Ascending aorta (tissue), 2 donors: Measurements from ENCODE around the gene GPS1. TPM values are rescaled to one million over a fixed set of nuclear protein-coding genes. Genes with fewer than 3 reads are reported as not detected.

ENCODE experiments used
- DNase-seq, 2 donors: peaks; one replicate each; pipeline ENCODE4 v3.0.0-alpha.2; 2019; ENCODE audit warnings: low spot score in 2 of 2
- H3K27ac ChIP-seq, 2 donors: fragments of 200-600 bp; sonication (generic); one replicate each; pipeline ENCODE4 v1.5.1; 2016 to 2017; ENCODE audit warnings: mild to moderate bottlenecking in 1 of 2
- H3K27me3 ChIP-seq: fragments of 200-600 bp; sonication (generic); one replicate; pipeline ENCODE4 v1.5.1; 2017
- H3K36me3 ChIP-seq, 2 donors: fragments of 200-600 bp; sonication (generic); one replicate each; pipeline ENCODE4 v1.5.1; 2016
- H3K4me1 ChIP-seq, 2 donors: fragments of 200-600 bp; sonication (generic); one replicate each; pipeline ENCODE4 v1.5.1; 2016 to 2017; ENCODE audit warnings: mild to moderate bottlenecking in 1 of 2
- H3K4me3 ChIP-seq, 2 donors: fragments of 200-600 bp; sonication (generic); one replicate each; pipeline ENCODE4 v1.5.1; 2016 to 2017; ENCODE audit warnings: mild to moderate bottlenecking in 1 of 2
- H3K9me3 ChIP-seq, 2 donors: fragments of 200-600 bp; sonication (generic); one replicate each; pipeline ENCODE4 v1.5.1; 2016
- CTCF ChIP-seq, 3 experiments: fragments of 200-600 bp in 2 of 3; fragments of 450-650 bp in 1 of 3; sonication (generic) in 2 of 3; IDR thresholded peaks; one replicate each; pipeline ENCODE4 v1.5.1; 2016 to 2019; ENCODE audit warnings: antibody characterized with exemption in 3 of 3, mild to moderate bottlenecking in 1 of 3, moderate library complexity in 1 of 3
- intact Hi-C: fragments of 100-400 bp; cut with DNase I; formaldehyde crosslinking; loops from one replicate; pipeline ENCODE4 v1.15.1; 2023
- total RNA-seq: library from RNA; depleted of rRNA; stranded (reverse); fragments of >200 nt; gene quantifications from one replicate; pipeline ENCODE4 v1.1.0, GENCODE V29; 2016

Gene GPS1
- total RNA-seq, 1 donor from 2014 or later: 42.1 TPM

- H3K9me3 ChIP-seq: no peaks in the 10 kb centered on the region
- intact Hi-C loops: no loop called here
- H3K4me1 ChIP-seq: no peaks in the 10 kb centered on the region
- no peak for DNase-seq
- H3K4me3 ChIP-seq: no peak overlapping the region
- no peak for TF ChIP-seq CTCF (IDR thresholded peaks at IDR 0.05)
- peaks cover 49 to 58% of the 10 kb centered on the region in 2 donors for H3K36me3 ChIP-seq
- no peaks in the 10 kb centered on the region for H3K27me3 ChIP-seq
- no peak overlapping the region for H3K27ac ChIP-seq
These were observed 27.4 kb downstream of the GPS1 start for GRCh38 chr17:82079001-82079677.

GRCh38 chr17:82080048-82080788 is 28.5 kb downstream of the GPS1 start:
- H3K4me1 ChIP-seq: no peaks in the 10 kb centered on the region
- H3K36me3 ChIP-seq: peaks cover 59 to 69% of the 10 kb centered on the region in 2 donors
- no peak overlapping the region for H3K27ac ChIP-seq

GRCh38 chr17:82080789-82081464 is 29.2 kb downstream of the GPS1 start:
- H3K4me1 ChIP-seq: no peaks in the 10 kb centered on the region
- no peak for TF ChIP-seq CTCF (IDR thresholded peaks at IDR 0.05)
- intact Hi-C loops: no loop called here

More at GRCh38 chr17:82080048-82080788, 28.5 kb downstream of the GPS1 start:
- no peak overlapping the region for H3K4me3 ChIP-seq
- TF ChIP-seq CTCF (IDR thresholded peaks at IDR 0.05): no peak
- intact Hi-C loops: no loop called here
- DNase-seq: no peak
- no peaks in the 10 kb centered on the region for H3K27me3 ChIP-seq
- no peaks in the 10 kb centered on the region for H3K9me3 ChIP-seq

DNA sequence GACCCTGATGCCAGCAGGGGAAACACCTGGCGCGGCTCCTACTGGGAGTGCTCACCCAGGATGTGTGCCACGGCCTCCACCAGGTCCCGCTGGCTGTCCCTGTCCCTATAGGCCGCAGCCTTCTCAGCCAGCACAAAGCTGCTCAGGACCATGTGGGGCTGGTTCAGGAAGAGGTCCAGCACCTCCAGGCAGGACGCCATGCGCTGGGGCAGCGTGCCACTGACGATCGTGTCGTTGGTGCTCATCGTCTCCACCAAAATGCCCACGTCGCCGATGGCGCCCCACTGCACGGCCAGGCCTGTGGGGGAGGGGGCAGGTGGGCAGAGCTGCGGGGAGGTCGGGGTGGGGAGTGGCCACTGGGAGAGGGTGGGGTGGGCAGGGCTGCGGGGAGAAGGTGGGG is 29.8 kb downstream of the GPS1 start:
- no peak for TF ChIP-seq CTCF (IDR thresholded peaks at IDR 0.05)
- Histone ChIP-seq H3K36me3 (peaks cover 71 to 82% of the 10 kb centered on the region in 2 donors), H3K27ac (no peak overlapping the region), H3K4me1 (no peaks in the 10 kb centered on the region), H3K9me3 (no peaks in the 10 kb centered on the region), H3K4me3 (no peak overlapping the region), H3K27me3 (no peaks in the 10 kb centered on the region)
- intact Hi-C loops: no loop called here
- DNase-seq: no peak

More at GRCh38 chr17:82080789-82081464, 29.2 kb downstream of the GPS1 start:
- no peak for DNase-seq
- Histone ChIP-seq H3K4me3 (no peak overlapping the region), H3K27me3 (no peaks in the 10 kb centered on the region), H3K36me3 (peaks cover 65 to 76% of the 10 kb centered on the region in 2 donors), H3K9me3 (no peaks in the 10 kb centered on the region), H3K27ac (no peak overlapping the region)

GRCh38 chr17:82081966-82082365 is 30.3 kb downstream of the GPS1 start:
- no peak overlapping the region for H3K4me3 ChIP-seq
- no peaks in the 10 kb centered on the region for H3K27me3 ChIP-seq
- DNase-seq: no peak
- no peak overlapping the region for H3K27ac ChIP-seq
- no peak for TF ChIP-seq CTCF (IDR thresholded peaks at IDR 0.05)
- H3K36me3 ChIP-seq: peaks cover 76 to 86% of the 10 kb centered on the region in 2 donors
- no peaks in the 10 kb centered on the region for H3K9me3 ChIP-seq
- H3K4me1 ChIP-seq: no peaks in the 10 kb centered on the region
- intact Hi-C loops: no loop called here
